HepG2 (cell line): ENCODE results near the gene LTA. TPM values are rescaled to one million over a fixed set of nuclear protein-coding genes. Genes with fewer than 3 reads are reported as not detected.

Experiments
- EED ChIP-seq: sonication (generic); formaldehyde crosslinking; IDR thresholded peaks from 2 replicates; pipeline ENCODE4 v1.5.0; 2020; ENCODE audit warnings: mild to moderate bottlenecking, missing genetic modification reagents
- HNRNPLL ChIP-seq: fragments of 200-400 bp; formaldehyde crosslinking; IDR thresholded peaks from 2 replicates; pipeline ENCODE4 v1.6.1; 2017; ENCODE audit warnings: mild to moderate bottlenecking, low read depth, low read length; ENCODE audit not compliant: poor library complexity, severe bottlenecking
- HOXA9 ChIP-seq: sonication (generic); formaldehyde crosslinking; IDR thresholded peaks from 2 replicates; pipeline ENCODE4 v1.8.1; 2022; ENCODE audit warnings: missing genetic modification reagents, mild to moderate bottlenecking, moderate library complexity, borderline replicate concordance
- ZFAT ChIP-seq: sonication (generic); formaldehyde crosslinking; conservative IDR thresholded peaks from 2 replicates; pipeline ENCODE4 v1.8.1; 2023; ENCODE audit warnings: missing genetic modification reagents, inconsistent platforms
- ZKSCAN5 ChIP-seq: sonication (generic); formaldehyde crosslinking; IDR thresholded peaks from 2 replicates; pipeline ENCODE4 v1.5.1; 2020; ENCODE audit warnings: mild to moderate bottlenecking, missing genetic modification reagents
- ZNF318 ChIP-seq: sonication (generic); formaldehyde crosslinking; IDR thresholded peaks from 2 replicates; pipeline ENCODE4 v1.4.0; 2020; ENCODE audit warnings: mild to moderate bottlenecking, missing genetic modification reagents
- ZNF646 ChIP-seq: sonication (generic); formaldehyde crosslinking; IDR thresholded peaks from 2 replicates; pipeline ENCODE4 v1.9.0; 2021; ENCODE audit warnings: mild to moderate bottlenecking, missing genetic modification reagents
- ZNF703 ChIP-seq: sonication (generic); formaldehyde crosslinking; IDR thresholded peaks from 2 replicates; pipeline ENCODE4 v1.5.1; 2020; ENCODE audit warnings: missing genetic modification reagents, mild to moderate bottlenecking, moderate library complexity, borderline replicate concordance
- ZNF878 ChIP-seq: sonication (generic); formaldehyde crosslinking; IDR thresholded peaks from 2 replicates; pipeline ENCODE4 v1.8.1; 2023; ENCODE audit warnings: mild to moderate bottlenecking, missing genetic modification reagents, moderate library complexity
- polyA plus RNA-seq, 8 experiments: library from polyadenylated mRNA; depleted of rRNA in 3 of 8; stranded (reverse) in 7 of 8; unstranded in 1 of 8; fragments of >200 nt; fragmentation: Illumina TruSeq in 4 of 8; extraction: Trizol in 4 of 8; gene quantifications; 2 replicates each; pipeline versions ENCODE4 v1.2.1 to v1.2.3, GENCODE V29; 2011 to 2016; ENCODE audit warnings: low read depth in 4 of 8, missing spikeins in 1 of 8, mixed read lengths in 1 of 8; ENCODE audit not compliant: insufficient read depth in 1 of 8
- total RNA-seq, 5 experiments: library from RNA; depleted of rRNA; stranded (reverse); fragments of >200 nt; fragmentation: Illumina TruSeq; extraction: Trizol; gene quantifications; 2 replicates each; pipeline ENCODE4 v1.2.3, GENCODE V29; 2016; ENCODE audit warnings: low read depth in 1 of 5

LTA gene
- total and polyA plus RNA-seq, 2 of the 13 experiments (the other 11 are each of a cell fraction or from before 2014, with no cell fraction given) = 0.09 TPM; not detected in 1

- TF ChIP-seq ZNF878 (CRISPR knock-in tag) = peak; percentile 97
- TF ChIP-seq ZNF318 = no peak
- peak; percentile 27 for TF ChIP-seq HNRNPLL
- peak; percentile 89; the same call in 1 of the 2 replicates for TF ChIP-seq ZFAT (CRISPR knock-in tag)
- TF ChIP-seq EED = peak; percentile 47
- no peak for TF ChIP-seq ZNF646 (CRISPR knock-in tag)
- TF ChIP-seq HOXA9 (CRISPR knock-in tag) = no peak; the same call in 1 of the 2 replicates
- TF ChIP-seq ZNF703 (CRISPR knock-in tag) = peak; percentile 90
- TF ChIP-seq ZKSCAN5 (CRISPR knock-in tag) = peak; percentile 88
Observed at GRCh38 chr6:31541658-31542521, 30.2 kb upstream of the LTA start, which contains the start of gene DDX39B (continued).
